Stimulated activated CD4-positive, alpha-beta T cell treated with anti-CD3 and anti-CD28 coated beads, TNF-alpha, amount 100 ng/mL, for 24 hours (primary cell): ENCODE measurements around the gene APMAP.

Source experiments
- DNase-seq, 3 experiments: peaks; one replicate each; pipeline ENCODE4 v3.0.0-alpha.2; 2020; ENCODE audit warnings: low read depth in 3 of 3

APMAP gene, protein sequence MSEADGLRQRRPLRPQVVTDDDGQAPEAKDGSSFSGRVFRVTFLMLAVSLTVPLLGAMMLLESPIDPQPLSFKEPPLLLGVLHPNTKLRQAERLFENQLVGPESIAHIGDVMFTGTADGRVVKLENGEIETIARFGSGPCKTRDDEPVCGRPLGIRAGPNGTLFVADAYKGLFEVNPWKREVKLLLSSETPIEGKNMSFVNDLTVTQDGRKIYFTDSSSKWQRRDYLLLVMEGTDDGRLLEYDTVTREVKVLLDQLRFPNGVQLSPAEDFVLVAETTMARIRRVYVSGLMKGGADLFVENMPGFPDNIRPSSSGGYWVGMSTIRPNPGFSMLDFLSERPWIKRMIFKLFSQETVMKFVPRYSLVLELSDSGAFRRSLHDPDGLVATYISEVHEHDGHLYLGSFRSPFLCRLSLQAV

DNA sequence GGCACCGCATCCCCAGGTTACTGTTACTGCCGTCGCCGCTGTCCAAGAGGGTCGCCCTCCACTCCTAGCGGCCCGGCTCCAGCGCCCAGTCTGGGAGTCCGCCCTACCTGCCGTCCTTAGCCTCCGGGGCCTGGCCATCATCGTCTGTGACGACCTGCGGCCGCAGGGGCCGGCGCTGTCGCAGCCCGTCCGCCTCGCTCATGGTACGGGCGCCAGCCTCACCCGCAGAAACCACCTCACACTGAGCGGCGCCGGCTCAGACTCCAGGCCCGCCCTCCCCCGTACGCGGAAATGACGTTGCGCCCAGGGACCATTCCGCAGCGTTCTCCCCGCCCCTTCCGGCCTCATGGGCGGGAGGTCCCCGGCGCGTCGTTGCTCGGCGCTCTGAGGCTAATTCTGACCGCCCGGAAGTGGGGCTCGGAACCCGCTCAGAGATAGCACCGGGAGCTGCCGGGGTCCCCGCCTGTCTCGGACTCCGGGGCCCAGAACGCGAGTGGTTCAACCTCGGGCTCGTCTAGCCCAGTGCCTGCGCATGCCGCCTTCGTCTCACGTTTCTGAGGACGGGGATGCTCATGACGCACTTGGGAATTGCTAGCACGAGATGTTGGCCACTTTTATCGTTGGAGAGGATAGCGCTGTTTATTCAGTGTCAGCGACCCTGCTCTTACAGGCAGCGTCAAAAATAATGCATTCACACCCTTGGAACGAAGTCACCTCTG is at the start of gene APMAP:
APMAP (minus strand) TSS at position 265 of the 719 bp plus-strand sequence; CDS start at position 202, 63 bp downstream.
- peak; percentile 95 to 96 (median 95) for DNase-seq

DNA sequence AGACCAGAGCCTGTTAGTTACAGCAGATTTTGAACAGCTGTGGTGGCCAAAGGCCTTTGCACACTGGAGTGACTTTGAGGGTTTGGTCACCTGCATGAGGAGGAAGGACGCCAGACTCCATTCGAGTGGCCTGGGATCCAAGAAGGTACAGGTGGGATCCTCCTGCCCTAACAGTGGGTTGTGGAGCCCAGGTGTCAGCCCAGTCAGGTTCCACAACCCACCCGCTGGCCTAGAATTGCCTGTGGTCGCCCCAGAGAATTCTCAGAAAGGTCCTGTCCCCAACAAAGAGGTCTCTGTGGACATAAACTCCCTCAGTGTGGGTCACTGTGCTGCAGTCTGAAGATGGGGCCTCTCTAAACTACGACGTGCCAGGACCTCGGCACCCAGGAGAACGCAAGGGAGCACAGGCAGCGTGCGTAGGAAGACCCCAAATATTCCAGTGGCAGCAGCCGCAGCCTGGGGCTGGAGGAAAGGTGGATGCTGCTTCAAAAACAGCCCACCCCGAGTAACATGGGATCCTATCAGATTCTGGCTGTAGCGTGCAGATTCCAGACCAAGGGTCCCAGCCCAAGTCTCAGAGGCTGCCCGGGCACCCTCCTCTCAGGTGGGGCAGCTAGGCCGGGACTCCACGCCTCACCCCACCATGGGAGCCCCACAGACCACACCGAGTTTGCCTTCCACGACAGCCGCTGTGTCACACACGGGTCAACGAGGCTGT is 49.4 kb upstream of the APMAP start:
- DNase-seq, result no peak

DNA sequence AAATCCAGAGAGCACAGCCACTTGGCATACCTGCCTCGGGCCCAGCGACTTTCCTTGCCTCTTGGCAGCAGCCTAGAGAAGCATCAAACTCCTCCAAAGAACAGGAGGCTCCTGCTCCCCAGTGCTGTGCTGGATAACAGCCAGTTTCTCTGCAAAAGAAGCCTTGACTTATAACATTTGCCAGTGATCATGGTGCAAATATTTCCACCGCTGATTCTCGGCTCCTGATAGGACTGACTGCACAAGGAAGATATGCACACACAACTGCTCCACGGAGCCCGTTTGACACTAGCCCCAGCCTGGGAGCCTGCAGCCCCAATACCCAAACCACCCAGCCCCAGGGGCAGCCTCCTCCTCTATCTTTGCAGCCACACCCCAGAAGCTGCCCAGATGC is 47.9 kb upstream of the APMAP start:
- DNase-seq, result no peak

DNA sequence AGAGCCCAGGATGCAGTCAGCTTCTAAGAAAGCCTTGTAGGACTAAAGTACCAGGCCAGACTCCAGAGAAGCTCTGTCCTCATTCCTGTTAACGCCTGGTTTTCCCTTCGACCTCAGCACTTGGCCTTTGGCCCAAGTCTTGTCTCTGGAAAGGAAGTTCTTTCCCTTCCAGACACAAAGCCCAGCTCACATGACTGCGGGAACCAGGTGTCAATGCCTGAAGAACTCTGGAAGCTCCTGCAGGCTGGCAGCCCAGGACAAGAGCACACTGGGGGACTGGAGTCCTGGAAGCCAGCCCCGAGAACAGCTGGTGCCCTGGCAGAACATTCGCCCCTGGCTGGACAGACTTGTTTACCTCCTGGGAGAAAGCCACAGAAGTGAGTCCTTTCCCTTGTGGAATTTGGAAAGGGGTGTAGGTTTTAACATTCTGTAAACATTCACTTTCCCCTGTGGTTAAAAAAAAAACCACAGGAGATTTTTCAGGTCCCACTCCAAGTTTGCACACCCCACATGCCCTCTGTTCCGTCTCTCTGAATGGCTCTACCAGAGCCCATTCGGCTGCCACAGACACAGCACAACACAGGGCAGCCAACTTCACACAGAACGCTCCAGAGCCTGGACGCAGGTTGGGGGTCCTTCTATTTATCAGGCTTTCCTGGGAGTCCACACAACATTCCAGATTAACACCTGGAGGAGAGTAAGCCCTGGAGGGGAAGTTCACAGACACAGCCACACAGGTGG is 47.3 kb upstream of the APMAP start:
- DNase-seq, result no peak

DNA sequence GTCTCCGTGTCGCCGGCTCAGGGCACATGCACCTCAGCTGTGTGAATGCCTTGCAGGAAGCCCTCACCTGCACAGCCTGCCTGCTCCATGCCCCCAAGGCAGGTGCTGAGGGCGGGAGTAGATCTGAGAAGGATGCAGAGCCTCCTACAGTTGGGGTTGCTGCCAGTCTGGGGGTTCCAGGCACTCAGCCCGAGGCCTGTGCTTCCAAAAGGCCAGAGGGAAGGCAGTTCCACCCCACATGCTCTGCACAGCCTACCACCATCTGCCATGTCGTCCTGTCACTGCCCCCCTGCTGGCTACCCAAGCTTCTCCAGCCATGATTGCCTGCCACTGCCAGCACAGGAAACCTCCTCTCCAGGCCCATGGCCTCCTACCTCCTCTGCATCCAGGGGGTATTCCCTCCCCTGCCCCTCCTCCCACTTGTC is 46.1 kb upstream of the APMAP start:
- no peak for DNase-seq

DNA sequence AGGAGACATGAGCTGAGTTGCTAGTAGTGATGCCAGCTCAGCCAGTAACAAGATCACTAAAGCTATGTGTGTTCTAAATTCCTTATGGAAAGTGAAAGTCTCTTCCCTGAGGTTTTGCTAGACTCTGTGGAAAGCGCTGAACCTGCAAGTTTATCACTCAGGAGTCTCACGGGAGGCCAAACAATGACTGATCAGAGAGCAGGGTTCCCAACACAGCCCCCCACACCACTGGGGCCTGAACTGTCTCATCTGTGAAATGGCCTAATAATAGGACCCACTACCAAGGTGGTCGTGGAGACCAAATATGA is 45.5 kb upstream of the APMAP start:
- no peak for DNase-seq

DNA sequence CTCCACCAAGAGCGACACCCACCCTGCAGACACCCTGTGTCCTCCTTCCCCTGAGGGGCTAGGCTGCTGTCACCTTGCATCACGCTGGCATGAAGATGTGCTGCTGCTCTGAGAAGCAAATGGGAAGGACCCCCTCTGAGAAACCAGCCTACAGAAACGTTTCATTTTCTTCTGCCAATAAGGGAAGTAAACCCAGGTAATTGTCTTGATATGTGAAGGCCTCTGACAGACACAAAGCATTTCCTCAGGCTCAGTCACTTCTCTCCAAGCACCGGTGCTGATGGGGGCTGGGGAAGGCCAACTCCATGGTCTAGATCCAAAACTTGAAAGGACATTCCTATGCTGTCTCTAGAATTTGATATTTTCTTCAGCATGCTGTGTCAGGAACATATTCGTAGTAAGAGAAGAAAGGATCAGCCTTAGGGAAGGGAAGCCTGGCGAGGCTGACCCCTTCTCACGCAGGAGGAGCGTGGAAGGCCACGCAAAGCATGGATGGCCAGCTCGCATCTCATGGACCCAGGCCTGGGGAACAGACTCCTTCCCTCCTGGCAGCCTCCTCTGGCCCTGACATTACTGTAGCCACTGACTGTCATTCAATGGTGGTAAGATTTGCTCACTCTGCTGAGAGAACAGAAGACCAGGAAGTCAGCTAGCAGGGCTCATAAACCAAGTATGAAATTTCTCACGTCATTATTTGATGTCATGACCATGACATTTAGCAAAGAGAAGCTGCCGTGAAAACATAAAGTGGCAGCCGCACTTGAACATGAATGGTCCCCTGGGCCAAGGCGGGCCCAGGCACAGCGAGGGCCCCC is 44.9 kb upstream of the APMAP start:
- DNase-seq, result no peak

DNA sequence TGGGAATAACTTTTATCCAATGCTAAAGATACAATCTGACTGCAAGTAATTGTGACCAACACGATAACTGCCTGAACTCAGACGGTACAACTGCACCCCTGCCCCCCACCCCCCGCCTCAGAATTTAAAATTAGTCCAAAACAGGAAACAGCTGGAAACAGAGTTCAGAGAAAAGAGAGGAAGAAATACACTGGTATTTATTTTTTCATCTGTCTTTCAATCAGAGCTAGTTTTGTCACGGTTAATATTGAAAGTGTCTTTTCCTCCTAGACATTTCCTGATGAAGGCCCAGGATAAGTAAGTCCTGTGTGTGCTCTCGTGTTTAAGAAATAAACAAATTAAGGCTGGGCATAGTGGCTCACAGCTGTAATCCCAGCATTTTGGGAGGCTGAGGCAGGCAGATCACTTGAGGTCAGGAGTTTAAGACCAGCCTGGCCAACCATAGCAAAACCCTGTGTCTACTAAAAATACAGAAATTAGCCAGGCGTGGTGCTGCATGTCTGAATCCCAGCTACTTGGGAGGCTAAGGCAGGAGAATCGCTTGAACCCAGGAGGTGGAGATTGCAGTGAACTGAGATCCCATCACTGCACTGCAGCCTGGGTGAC is 43.9 kb upstream of the APMAP start:
- no peak for DNase-seq

DNA sequence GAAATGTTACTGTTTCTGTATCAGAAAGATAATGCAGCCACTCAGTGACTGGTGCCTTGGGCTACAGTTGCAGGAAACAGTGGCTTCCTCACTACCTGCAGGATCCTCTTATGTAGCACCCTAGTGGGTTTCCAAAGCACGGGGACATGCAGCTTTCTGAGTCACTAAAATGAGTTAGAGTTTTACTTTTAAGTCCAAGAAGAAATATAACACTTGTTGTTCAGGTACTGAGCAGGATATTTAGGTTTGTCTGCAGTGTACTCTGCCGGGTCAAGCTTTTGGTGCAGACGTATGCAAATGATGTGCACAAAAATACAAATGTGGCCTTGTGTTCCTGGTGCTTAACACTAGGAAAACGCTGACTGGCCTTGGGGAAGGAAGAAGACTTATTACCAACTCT is 43.4 kb upstream of the APMAP start:
- DNase-seq, result no peak

DNA sequence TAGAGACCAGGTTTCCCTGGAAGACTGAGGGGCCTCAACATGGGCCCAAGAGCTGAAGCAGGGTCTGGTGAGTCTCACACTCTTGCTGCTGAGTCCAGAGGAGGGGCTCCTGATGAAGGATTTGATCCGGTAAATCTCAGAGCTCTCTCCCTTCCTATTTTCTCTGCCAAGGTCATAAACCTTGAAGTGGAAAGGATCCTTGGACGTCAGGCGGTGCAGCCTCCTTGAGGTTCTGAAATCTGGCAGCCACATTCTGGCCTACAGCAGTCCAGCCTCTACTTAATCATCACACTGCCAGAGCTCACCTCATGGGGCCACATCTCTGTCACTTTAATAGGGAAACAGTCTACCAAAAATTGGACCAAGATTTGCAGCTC is 41.4 kb upstream of the APMAP start:
- DNase-seq, result no peak

DNA sequence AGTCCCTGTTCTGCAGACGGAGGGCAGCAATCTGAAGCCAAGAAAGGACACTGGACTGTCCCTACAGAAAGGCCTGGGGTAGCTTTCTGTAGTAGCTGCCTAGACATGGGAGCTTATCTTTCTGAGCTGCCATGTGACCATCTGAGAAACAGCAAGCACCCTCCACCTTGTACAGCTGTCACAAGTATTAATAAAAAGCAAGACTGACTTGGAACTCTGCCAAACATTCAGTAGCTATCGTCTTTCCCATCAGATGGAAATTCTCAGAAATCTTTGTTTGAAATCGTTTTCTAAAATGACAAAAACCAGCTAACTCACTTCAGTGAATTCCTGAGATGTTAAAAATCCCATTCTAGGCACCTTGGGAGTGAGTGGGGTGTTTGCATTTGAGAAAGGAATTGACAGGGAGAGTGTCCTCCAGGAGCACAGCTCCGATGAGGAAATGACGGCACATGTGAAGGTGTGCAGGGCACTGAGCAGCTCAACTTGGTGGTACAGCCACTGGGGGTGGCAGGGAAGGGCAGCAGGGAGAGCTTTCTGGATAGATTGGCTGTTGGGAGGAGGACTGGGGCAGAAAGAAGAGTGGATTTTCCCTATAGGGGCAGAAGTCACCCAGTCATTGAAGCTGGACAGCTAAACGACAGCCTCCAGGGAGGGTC is 40.8 kb upstream of the APMAP start:
- no peak for DNase-seq

DNA sequence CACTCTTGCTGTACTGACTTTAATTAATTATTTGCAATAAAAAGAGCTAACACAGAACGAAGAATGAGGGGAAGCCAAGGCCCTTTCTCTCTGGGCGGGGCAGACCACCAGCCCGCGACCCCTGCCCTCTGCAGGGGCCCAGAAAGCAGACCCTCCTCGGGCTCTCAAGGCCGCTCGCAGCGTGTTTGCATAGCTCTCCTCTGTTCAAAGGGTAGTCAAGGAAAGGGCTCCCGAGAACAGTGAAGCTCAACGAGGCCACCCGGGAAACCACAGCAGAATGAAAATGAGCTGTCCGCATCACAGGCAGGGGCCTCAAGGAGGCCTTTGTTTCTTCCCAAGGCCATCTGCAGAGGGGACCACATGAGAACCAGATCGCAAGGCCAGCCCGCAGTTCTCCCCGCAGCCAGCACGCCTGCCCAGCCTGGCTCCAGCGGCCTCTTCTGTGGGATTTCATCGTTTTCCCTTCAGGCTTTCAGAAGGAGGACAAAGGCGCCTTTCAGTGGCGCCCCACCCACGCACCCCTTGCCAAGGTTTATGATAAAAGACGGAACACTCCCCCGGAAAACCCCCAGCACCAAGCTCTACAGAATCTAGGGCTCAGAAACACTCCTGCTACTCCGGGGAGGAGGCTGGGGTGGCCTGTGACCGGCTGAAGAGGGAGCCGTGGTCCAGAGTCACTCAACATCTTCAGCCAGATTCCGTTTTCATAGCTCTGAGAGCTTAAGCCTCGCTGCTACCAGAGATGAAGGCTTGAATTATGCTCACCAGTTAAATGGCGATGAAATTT is 40.1 kb upstream of the APMAP start:
- no peak for DNase-seq

DNA sequence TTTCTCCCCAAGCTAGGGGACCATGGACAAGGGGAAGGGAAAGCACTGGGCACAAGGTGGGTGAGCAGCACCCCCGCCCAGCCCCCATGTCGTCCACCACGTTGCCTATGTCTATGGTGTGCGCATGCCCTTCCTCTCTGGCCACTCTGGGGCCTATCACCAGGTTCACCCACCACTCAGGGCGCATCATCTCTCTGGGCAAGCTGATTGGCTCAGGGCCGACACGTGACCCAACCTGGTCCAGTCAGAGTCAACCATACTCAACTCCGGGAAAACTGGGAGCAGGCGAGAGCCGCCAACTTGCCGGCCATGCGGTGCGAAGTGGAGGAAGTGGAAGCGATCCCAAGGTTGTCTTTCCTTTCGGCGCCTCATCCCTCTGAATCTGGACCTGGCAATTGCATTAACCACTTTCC is 39.5 kb upstream of the APMAP start:
- no peak for DNase-seq

DNA sequence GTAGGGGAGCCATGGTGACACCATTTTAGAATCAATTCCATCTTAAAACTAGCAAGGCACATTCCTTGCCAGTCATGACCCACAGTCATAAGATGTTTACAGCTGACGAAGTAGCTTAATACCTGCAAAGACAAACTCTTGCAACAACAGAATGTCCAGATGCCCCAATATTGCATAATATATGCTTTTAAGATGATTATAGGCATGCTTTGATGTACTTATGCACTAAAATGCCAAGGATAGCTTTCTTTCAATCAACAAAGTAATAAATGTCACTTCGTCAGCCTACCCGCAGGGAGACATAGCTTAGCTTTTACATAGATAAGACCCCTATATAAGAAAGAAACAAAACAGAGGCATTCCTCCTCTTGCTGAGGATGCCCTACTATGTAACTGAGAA is 38.7 kb upstream of the APMAP start:
- no peak for DNase-seq

DNA sequence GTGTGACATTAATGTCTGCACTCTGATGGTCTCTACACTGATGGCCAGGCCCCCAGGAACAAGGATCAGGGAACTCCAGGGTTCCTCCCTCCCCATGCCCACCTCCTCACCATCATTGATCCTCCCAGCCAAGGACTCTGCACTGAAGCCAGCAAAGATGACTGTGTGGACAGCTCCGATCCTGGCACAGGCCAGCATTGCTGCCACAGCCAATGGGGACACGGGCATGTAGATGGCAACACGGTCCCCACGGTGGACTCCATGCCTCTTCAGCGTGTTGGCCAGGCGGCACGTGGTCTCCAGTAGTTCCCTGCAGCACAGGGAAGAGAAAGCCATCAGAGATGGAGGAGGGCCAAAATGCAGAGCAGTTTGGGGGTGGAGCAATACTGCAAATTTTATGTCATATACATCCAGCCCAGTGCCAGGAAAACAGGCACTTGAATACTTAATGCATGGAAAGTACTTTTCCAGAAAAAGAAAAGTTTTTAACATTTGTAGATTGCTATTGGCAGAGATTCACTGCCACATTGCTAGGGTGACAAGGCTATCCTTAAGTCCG is 38.2 kb upstream of the APMAP start:
- DNase-seq, result no peak

DNA sequence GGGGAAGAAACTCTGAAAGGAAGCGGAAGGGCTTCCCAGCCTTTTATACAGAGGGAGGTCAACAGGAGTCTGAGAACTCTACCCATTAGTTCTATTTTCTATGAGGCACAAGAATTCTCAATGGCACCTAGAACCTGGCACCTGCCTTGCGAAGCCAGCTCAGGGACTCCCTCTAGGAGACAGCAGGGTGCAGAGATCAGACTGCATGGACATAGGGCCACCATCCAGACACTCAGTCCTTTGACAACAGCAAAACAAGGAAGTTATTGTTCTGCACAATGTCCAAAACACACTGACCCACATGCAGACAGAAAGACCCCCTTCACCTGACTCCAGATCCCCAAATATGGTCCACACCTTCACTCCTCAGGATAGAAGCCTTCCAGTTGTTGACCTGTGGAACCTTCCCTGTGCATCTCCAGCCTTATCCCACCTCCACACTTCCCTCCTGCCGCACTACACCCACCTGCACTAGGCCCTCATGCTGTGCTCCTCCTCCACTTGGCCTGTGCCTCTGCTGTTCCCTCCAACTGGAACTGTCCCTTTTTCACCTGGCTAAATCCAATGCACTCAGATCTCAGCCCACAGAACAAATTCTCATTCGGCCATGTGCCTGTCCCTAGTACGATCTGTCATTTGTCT is 37.6 kb upstream of the APMAP start:
- no peak for DNase-seq

DNA sequence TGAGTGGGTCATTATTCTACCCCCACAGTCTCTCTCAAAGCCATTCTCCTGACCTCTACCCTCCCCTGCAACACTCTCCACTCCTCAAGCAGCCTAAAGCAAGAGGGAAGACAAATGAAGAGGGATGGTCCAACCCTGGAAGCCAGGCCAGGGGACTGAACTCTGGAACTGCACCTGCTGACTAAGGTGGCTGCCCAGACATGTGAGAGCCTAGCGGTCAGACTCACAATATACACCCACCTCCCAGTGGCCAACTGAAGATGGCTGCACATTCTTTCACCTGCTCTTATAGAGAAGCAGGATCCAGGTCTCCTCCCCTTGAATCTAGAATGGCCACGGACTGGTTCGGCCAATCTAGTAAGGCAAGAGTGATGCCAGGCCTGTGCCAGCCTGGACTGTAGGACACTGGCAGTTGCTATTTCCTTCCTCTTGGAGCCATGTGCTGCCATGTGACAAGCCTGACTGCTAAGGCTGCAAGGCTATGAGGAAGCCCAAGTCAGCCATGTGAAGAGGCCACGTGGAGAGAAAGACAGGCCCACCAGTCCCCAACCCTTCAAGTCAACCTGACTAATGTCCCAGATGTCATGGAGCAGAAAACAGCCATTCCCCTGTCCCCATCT is 33.5 kb upstream of the APMAP start:
- no peak for DNase-seq
